ENCODE data around the gene TGM3.

TGM3 gene

DNA sequence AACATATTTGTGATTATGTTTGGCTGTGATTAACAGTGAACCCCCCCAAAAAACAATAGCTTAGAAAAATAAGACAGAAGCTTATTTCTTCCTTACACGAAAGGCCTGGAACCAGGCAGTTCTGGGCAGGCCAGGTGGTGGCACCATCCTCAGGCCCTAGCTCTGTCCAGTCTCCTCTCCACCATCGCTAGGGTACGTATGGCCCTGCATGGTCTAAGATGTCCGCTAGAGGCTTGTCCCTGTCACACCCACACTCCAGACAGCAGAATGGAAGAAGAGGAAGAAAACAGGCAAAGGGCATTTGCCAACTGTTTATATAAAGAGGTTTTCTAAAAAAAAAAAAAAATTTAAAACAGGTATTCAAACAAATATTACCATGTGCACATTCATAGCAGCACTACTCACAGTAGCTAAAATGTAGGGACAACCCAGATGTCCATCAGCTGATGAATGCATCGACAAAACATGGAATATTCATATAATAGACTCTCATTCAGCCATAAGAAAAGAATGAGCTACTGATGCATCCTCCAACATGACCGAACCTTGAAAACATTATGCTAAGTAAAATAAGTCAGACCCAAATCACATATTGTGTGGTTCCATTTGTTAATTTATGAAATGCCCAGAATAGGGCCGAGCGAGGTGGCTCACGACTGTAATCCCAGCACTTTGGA, 6.7 kb downstream of the TGM3 start:
- ATAC-seq (ENCODE audit: low read depth) (no peak), DNase-seq (ENCODE audit: low spot score) (no peak)
- Histone ChIP-seq H3K27me3 (ENCODE audit: insufficient read depth, poor library complexity, severe bottlenecking) (peaks cover 4% of the 10 kb centered on the region), H3K9me3 (ENCODE audit: severe bottlenecking) (no peaks in the 10 kb centered on the region), H3K27ac (ENCODE audit: poor library complexity, severe bottlenecking) (no peak overlapping the region), H3K4me1 (ENCODE audit: insufficient read depth, poor library complexity, severe bottlenecking) (no peaks in the 10 kb centered on the region), H3K36me3 (ENCODE audit: low read depth) (no peaks in the 10 kb centered on the region), H3K4me3 (ENCODE audit: severe bottlenecking) (no peak overlapping the region)
- TF ChIP-seq, protein P1, sequence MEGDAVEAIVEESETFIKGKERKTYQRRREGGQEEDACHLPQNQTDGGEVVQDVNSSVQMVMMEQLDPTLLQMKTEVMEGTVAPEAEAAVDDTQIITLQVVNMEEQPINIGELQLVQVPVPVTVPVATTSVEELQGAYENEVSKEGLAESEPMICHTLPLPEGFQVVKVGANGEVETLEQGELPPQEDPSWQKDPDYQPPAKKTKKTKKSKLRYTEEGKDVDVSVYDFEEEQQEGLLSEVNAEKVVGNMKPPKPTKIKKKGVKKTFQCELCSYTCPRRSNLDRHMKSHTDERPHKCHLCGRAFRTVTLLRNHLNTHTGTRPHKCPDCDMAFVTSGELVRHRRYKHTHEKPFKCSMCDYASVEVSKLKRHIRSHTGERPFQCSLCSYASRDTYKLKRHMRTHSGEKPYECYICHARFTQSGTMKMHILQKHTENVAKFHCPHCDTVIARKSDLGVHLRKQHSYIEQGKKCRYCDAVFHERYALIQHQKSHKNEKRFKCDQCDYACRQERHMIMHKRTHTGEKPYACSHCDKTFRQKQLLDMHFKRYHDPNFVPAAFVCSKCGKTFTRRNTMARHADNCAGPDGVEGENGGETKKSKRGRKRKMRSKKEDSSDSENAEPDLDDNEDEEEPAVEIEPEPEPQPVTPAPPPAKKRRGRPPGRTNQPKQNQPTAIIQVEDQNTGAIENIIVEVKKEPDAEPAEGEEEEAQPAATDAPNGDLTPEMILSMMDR (IDR thresholded peaks at IDR 0.05; ENCODE audit: poor library complexity, severe bottlenecking): no peak

DNA sequence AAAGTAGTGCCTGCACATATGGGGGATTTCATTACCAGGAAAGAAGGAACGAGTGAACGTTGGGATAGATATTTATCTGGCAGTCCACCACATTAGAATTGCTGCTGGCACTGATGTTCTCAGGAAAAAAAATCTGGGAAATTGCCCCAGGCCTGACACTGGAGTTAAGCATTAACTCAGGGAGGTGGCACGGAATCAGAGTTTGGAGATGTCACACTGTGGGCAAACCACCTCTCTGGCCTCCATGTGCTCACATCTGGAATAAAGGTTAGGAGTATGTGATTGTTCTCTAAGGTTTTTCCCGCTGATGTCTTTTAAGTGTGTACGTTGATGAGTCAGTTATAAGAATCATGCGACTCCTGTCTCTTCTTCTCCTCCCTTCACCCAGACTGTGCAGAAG, 7.9 kb downstream of the TGM3 start:
- H3K27ac ChIP-seq (ENCODE audit: poor library complexity, severe bottlenecking): no peak overlapping the region
- H3K4me1 ChIP-seq (ENCODE audit: insufficient read depth, poor library complexity, severe bottlenecking): no peaks in the 10 kb centered on the region
- TF ChIP-seq, protein P1 (IDR thresholded peaks at IDR 0.05; ENCODE audit: poor library complexity, severe bottlenecking): no peak
- DNase-seq (ENCODE audit: low spot score) (no peak), ATAC-seq (ENCODE audit: low read depth) (no peak)
- H3K9me3 ChIP-seq (ENCODE audit: severe bottlenecking): no peaks in the 10 kb centered on the region
- H3K36me3 ChIP-seq (ENCODE audit: low read depth): no peaks in the 10 kb centered on the region
- H3K27me3 ChIP-seq (ENCODE audit: insufficient read depth, poor library complexity, severe bottlenecking): peaks cover 4% of the 10 kb centered on the region
- H3K4me3 ChIP-seq (ENCODE audit: severe bottlenecking): no peak overlapping the region

DNA sequence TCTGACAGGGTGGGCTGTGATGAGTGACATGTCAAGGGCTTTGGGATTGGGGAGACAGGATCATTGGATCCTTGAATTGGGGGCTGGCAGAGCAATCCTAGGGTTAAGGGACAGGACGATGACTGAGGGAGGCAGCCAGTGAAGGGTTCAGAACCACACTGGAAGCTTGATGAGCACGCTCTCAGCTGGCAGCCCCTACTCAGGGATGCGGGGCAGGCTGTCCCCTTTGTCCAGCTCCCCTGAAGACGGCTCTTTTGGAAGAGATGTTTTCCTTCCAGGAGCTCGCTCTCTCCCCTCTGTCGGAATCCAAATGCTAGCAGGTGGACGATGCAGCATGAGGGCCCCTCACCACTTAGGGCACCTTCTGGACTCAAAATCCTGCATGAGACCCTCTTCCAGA, 8.4 kb downstream of the TGM3 start:
- H3K27ac ChIP-seq (ENCODE audit: poor library complexity, severe bottlenecking): no peak overlapping the region
- ATAC-seq (ENCODE audit: low read depth): no peak
- no peak for DNase-seq (ENCODE audit: low spot score)
- TF ChIP-seq, protein P1 (IDR thresholded peaks at IDR 0.05; ENCODE audit: poor library complexity, severe bottlenecking): no peak
- peaks cover 4% of the 10 kb centered on the region for H3K27me3 ChIP-seq (ENCODE audit: insufficient read depth, poor library complexity, severe bottlenecking)
- H3K4me1 ChIP-seq (ENCODE audit: insufficient read depth, poor library complexity, severe bottlenecking): no peaks in the 10 kb centered on the region
- no peaks in the 10 kb centered on the region for H3K36me3 ChIP-seq (ENCODE audit: low read depth)
- H3K4me3 ChIP-seq (ENCODE audit: severe bottlenecking): no peak overlapping the region
- H3K9me3 ChIP-seq (ENCODE audit: severe bottlenecking): no peaks in the 10 kb centered on the region

GRCh38 chr20:2305029-2305428, 9.2 kb downstream of the TGM3 start:
- DNase-seq (ENCODE audit: low spot score): no peak
- Histone ChIP-seq H3K27ac (ENCODE audit: poor library complexity, severe bottlenecking) (no peak overlapping the region), H3K27me3 (ENCODE audit: insufficient read depth, poor library complexity, severe bottlenecking) (peaks cover 4% of the 10 kb centered on the region), H3K9me3 (ENCODE audit: severe bottlenecking) (no peaks in the 10 kb centered on the region), H3K4me3 (ENCODE audit: severe bottlenecking) (no peak overlapping the region), H3K4me1 (ENCODE audit: insufficient read depth, poor library complexity, severe bottlenecking) (no peaks in the 10 kb centered on the region), H3K36me3 (ENCODE audit: low read depth) (no peaks in the 10 kb centered on the region)
- TF ChIP-seq, protein P1 (IDR thresholded peaks at IDR 0.05; ENCODE audit: poor library complexity, severe bottlenecking): no peak
- ATAC-seq (ENCODE audit: low read depth): no peak

- peaks cover 4% of the 10 kb centered on the region for H3K27me3 ChIP-seq (ENCODE audit: insufficient read depth, poor library complexity, severe bottlenecking)
- no peaks in the 10 kb centered on the region for H3K36me3 ChIP-seq (ENCODE audit: low read depth)
- no peaks in the 10 kb centered on the region for H3K9me3 ChIP-seq (ENCODE audit: severe bottlenecking)
- TF ChIP-seq, protein P1 (IDR thresholded peaks at IDR 0.05; ENCODE audit: poor library complexity, severe bottlenecking): no peak
- DNase-seq (ENCODE audit: low spot score) (no peak), ATAC-seq (ENCODE audit: low read depth) (no peak)
- H3K27ac ChIP-seq (ENCODE audit: poor library complexity, severe bottlenecking): no peak overlapping the region
- H3K4me3 ChIP-seq (ENCODE audit: severe bottlenecking): no peak overlapping the region
- H3K4me1 ChIP-seq (ENCODE audit: insufficient read depth, poor library complexity, severe bottlenecking): no peaks in the 10 kb centered on the region
Measured at GRCh38 chr20:2305479-2305878, 9.7 kb downstream of the TGM3 start.
